Ovary (tissue), 9 donors: ENCODE data around the gene MTHFD1L. TPM values are rescaled to one million over a fixed set of nuclear protein-coding genes. Genes with fewer than 3 reads are reported as not detected.
A peak's percentile ranks its signal among the peaks of the same experiment; 100 is the strongest.

Experiments used
- DNase-seq, 5 donors: peaks; one replicate each; pipeline ENCODE4 v3.0.0-alpha.2; 2019 to 2020
- H3K27ac ChIP-seq, 2 donors: fragments of 200-600 bp; one replicate each; pipeline versions ENCODE4 v1.5.1 to v1.8.0; 2019 to 2022
- H3K27me3 ChIP-seq: fragments of 200-600 bp; one replicate; pipeline ENCODE4 v1.8.0; 2022
- H3K36me3 ChIP-seq: fragments of 200-600 bp; sonication (generic); one replicate; pipeline ENCODE4 v1.5.1; 2019
- H3K4me1 ChIP-seq: one replicate; pipeline ENCODE4 v1.8.1; 2013; ENCODE audit warnings: mild to moderate bottlenecking, moderate library complexity; ENCODE audit not compliant: insufficient read depth
- H3K4me3 ChIP-seq: fragments of 200-600 bp; sonication (generic); one replicate; pipeline ENCODE4 v1.5.1; 2017
- H3K9me3 ChIP-seq, 2 donors: fragments of 200-600 bp in 1 of 2; sonication (generic) in 1 of 2; one replicate each; pipeline versions ENCODE4 v1.5.1 to v1.8.1; 2013 to 2019; ENCODE audit warnings: mild to moderate bottlenecking in 1 of 2, moderate library complexity in 1 of 2
- CTCF ChIP-seq, 3 donors: fragments of 450-650 bp in 2 of 3; fragments of 200-600 bp in 1 of 3; IDR thresholded peaks; one replicate each; pipeline versions ENCODE4 v1.5.1 to v1.8.0; 2016 to 2022; ENCODE audit warnings: antibody characterized with exemption in 3 of 3, mild to moderate bottlenecking in 1 of 3
- EP300 ChIP-seq: sonication (generic); formaldehyde crosslinking; IDR thresholded peaks from one replicate; pipeline ENCODE4 v1.6.1; 2017; ENCODE audit warnings: antibody characterized with exemption
- POLR2A ChIP-seq: fragments of 450-650 bp; IDR thresholded peaks from one replicate; pipeline ENCODE4 v1.6.1; 2017; ENCODE audit warnings: antibody characterized with exemption, mild to moderate bottlenecking, moderate library complexity
- WGBS, 3 donors: extraction: QIAGEN DNeasy Blood & Tissue Kit in 1 of 3; methylation state at CpG; one replicate each; pipeline versions ENCODE4 v1.1.5 to v1.1.7; 2013 to 2017; 5-methylcytosine and 5-hydroxymethylcytosine counted together
- intact Hi-C, 4 donors: fragments of 100-400 bp; cut with DNase I; formaldehyde crosslinking; loops; one replicate each; pipeline versions ENCODE4 v1.11.0 to v1.15.1; 2022 to 2023
- polyA plus RNA-seq, 2 donors: library from polyadenylated mRNA; stranded (reverse); fragments of 200-250 nt in 1 of 2; fragments of 350-450 nt in 1 of 2; fragmentation: Illumina TruSeq in 1 of 2; extraction: RNeasy Lipid Tissue Mini Kit (QIAGEN cat#74804) in 1 of 2; gene quantifications; one replicate each; pipeline ENCODE4 v1.2.3, GENCODE V29; 2013 to 2014
- total RNA-seq, 7 donors: library from RNA; depleted of rRNA in 2 of 7; stranded (reverse); fragments of >200 nt in 2 of 7; fragmentation: NEBNext Ultra II Directional in 3 of 7; extraction: Animal tissue kit (Norgen Biotek cat#: 25700) in 3 of 7; gene quantifications; one replicate each; pipeline versions ENCODE4 v1.1.0 to v1.2.4, GENCODE V29; 2016 to 2023
- donor health status: DM: no; HTN: no; CAD: no; lungs with moderate emphysema.
- donor health status: DM: no; HTN: no; CAD: no.
- donor health status: Bipolar disorder and iron deficiency.
- donor health status: DM: yes; HTN: yes; CAD: no.
- donor health status: DM: no; HTN: no; CAD: no.
- donor health status: DM: yes; HTN: yes; CAD: no.

The MTHFD1L gene
- total and polyA plus RNA-seq, 9 donors = 13.0 to 91.1 (median 23.6) TPM

DNA sequence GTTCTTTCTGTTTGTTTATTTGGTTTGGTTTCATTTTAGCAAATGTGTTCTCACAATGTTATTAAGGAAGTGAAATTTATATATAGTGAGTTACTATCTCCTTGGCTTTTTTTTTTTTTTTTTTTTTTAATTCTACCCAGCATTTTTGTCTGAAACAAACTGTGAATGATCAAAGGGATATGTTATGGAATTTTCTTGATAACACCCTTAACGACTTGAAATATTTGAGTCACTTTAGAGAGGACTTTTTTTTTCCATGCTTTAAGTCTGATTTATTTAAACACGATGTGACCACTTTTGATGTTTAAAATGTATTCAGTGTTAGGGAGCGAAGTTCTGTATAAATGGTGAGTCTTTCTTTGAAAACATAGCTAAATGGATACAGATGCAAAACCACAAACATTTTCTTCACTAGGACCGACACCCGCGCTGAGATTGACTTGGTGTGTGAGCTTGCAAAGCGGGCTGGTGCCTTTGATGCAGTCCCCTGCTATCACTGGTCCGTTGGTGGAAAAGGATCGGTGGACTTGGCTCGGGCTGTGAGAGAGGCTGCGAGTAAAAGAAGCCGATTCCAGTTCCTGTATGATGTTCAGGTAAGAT is 149.7 kb downstream of the MTHFD1L start:
- no peak for DNase-seq
- H3K9me3 ChIP-seq = no peaks in the 10 kb centered on the region
- intact Hi-C loops = loop anchor here (2.0 to 10.0 kb wide), 4 partner anchors 120 to 310 kb away; no protein-coding TSS in a partner anchor
- no peak overlapping the region for H3K4me3 ChIP-seq
- H3K27me3 ChIP-seq = no peaks in the 10 kb centered on the region
- 67 to 78% (median 73%) methylated on average over 12 of the region's 12 CpGs for WGBS, 3 donors
- H3K4me1 ChIP-seq = peaks cover 5% of the 10 kb centered on the region
- H3K27ac ChIP-seq = no peak overlapping the region
- H3K36me3 ChIP-seq = no peaks in the 10 kb centered on the region
- TF ChIP-seq POLR2A = no peak
- TF ChIP-seq CTCF (IDR thresholded peaks at IDR 0.05) = no peak
- no peak for TF ChIP-seq EP300

DNA sequence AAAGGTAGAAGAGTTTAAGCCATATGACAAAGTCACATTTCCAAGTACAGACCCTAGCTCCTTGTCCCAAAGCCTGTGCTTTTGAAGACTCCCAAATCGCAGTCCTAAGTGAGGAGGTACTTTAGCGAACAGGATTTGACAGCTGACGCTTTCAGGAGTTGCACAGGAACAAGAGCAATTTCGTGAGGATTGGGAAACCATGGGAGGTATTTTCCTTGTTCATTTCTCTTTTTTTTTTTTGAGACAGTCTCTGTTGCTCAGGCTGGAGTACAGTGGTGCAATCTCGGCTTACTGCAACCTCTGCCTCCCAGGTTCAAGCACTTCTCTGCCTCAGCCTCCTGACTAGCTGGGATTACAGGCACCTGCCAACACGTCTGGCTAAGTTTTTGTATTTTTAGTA is 150.6 kb downstream of the MTHFD1L start:
- 91 to 95% (median 93%) methylated on average over 6 of the region's 6 CpGs for WGBS, 3 donors
- H3K9me3 ChIP-seq = no peaks in the 10 kb centered on the region
- no peaks in the 10 kb centered on the region for H3K27me3 ChIP-seq
- no peak overlapping the region for H3K27ac ChIP-seq
- intact Hi-C loops = loop anchor here in 3 of 4 donors (5.0 to 10.0 kb wide), 3 partner anchors 121 to 306 kb away; no protein-coding TSS in a partner anchor
- H3K36me3 ChIP-seq = no peaks in the 10 kb centered on the region
- no peak for DNase-seq
- H3K4me3 ChIP-seq = no peak overlapping the region
- H3K4me1 ChIP-seq = peaks cover 5% of the 10 kb centered on the region
- TF ChIP-seq CTCF (IDR thresholded peaks at IDR 0.05) (no peak), EP300 (no peak), POLR2A (no peak)

DNA sequence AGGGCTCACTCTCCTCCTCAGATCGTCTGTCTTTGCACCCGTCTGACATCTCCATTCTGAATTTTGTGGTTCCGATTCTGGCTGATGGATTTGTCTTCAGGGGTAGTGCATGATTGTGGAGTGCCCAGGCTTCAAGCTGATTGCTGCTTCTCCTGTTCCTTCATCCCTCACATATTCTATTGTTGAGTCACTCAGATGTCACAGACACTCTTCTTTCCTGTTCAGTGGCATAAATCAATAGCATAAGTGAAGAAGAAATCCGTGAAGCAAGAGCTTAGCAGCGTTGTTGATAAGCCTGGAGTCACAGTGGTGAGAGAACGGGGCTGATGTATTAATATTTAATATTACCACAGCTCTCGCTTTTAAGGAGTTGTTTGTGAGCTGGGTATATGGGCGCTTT is 152.5 kb downstream of the MTHFD1L start:
- no peak overlapping the region for H3K27ac ChIP-seq
- 81 to 94% (median 87%) methylated on average over 8 of the region's 8 CpGs for WGBS, 3 donors
- no peaks in the 10 kb centered on the region for H3K36me3 ChIP-seq
- H3K27me3 ChIP-seq = no peaks in the 10 kb centered on the region
- intact Hi-C loops = loop anchor here in 3 of 4 donors (5.0 to 10.0 kb wide), 3 partner anchors 123 to 304 kb away; no protein-coding TSS in a partner anchor
- H3K4me3 ChIP-seq = no peak overlapping the region
- no peak for DNase-seq
- no peaks in the 10 kb centered on the region for H3K9me3 ChIP-seq
- TF ChIP-seq EP300 (no peak), CTCF (IDR thresholded peaks at IDR 0.05) (no peak), POLR2A (no peak)
- peaks cover 8% of the 10 kb centered on the region for H3K4me1 ChIP-seq

DNA sequence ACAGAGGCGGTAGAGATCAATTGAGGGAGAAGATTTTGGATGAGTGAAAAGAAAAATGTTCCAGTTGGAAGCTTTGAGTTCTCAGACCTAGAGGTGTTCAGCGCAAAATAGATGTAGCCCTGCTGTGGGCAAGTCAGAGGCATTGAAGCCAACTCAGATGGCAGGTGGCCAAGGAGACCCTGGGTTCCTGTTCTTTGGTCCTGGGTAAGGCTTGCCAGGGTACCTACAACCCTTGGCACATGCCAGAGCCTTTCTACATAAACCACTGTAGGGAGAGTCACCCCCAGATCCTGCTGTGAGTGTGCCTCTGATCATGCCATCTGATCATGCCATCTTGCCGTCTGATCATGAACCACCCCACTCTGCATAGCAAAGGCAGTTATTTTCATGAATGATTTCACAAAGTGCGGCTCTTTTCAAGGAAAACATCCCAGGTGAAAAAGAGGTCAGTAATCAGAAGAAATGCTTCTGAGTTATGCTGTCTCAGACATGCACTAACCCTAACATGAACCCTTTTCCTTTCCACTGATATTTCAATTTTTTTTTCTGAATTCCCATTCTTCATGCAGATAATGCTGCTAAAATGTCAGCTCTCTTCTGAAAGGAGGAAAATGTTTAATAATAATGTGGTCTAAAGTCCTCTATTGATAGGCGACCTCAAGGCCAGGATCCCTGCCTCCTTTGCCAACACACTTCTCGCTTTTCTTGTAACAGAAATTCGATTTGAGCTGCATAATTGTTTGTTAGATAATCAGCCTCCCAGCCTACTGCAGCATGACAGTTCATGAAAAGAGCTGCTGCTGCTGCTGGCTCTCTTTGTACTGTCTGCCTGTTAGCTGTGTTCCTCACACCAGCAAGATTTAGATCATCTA is 153.6 kb downstream of the MTHFD1L start:
- Histone ChIP-seq H3K27ac (peak overlapping the region in 1 of 2 donors; percentile 32), H3K9me3 (no peaks in the 10 kb centered on the region), H3K27me3 (no peaks in the 10 kb centered on the region), H3K4me3 (no peak overlapping the region), H3K4me1 (peaks cover 8% of the 10 kb centered on the region), H3K36me3 (no peaks in the 10 kb centered on the region)
- intact Hi-C loops = loop anchor here in 3 of 4 donors (5.0 to 10.0 kb wide), 3 partner anchors 124 to 303 kb away; no protein-coding TSS in a partner anchor
- DNase-seq = peak in 1 of 5 donors; percentile 64
- 32 to 40% (median 34%) methylated on average over 7 of the region's 7 CpGs for WGBS, 3 donors
- no peak for TF ChIP-seq POLR2A
- TF ChIP-seq CTCF (IDR thresholded peaks at IDR 0.05) = no peak
- TF ChIP-seq EP300 = no peak
